ENCODE results near the gene ABCC3.
"Not testable (repeated sequence)": the region's sequence is repeated elsewhere in the genome, so short reads cannot be mapped to it uniquely, and the experiment has no call there.

Gene ABCC3

GRCh38 chr17:50699410-50699809 lies 64.7 kb downstream of the ABCC3 start:
- no peak for TF ChIP-seq CTCF (IDR thresholded peaks at IDR 0.05; ENCODE audit: extremely low read depth, missing control alignments)

GRCh38 chr17:50703162-50703561 lies 68.5 kb downstream of the ABCC3 start:
- DNase-seq (ENCODE audit: low spot score), result no peak
- TF ChIP-seq CTCF (IDR thresholded peaks at IDR 0.05; ENCODE audit: extremely low read depth, missing control alignments), result no peak

More at GRCh38 chr17:50699410-50699809, 64.7 kb downstream of the ABCC3 start:
- DNase-seq (ENCODE audit: low spot score), result no peak

GRCh38 chr17:50707289-50708049 lies 72.8 kb downstream of the ABCC3 start, which contains the start of gene ANKRD40:
TSS of gene ANKRD40 (minus strand) at chr17:50707914. CDS start at chr17:50707654, 260 bp downstream.
- peak; percentile 92 for DNase-seq (ENCODE audit: low spot score)
- TF ChIP-seq CTCF (IDR thresholded peaks at IDR 0.05; ENCODE audit: extremely low read depth, missing control alignments), result no peak

GRCh38 chr17:50708050-50709000 lies 73.6 kb downstream of the ABCC3 start:
- peak; percentile 23 for DNase-seq (ENCODE audit: low spot score)
- TF ChIP-seq CTCF (IDR thresholded peaks at IDR 0.05; ENCODE audit: extremely low read depth, missing control alignments), result no peak

- DNase-seq (ENCODE audit: low spot score), result not testable (repeated sequence)
Observed at GRCh38 chr17:50709053-50709452, 74.4 kb downstream of the ABCC3 start.

- no peak for TF ChIP-seq CTCF (IDR thresholded peaks at IDR 0.05; ENCODE audit: extremely low read depth, missing control alignments)
- DNase-seq (ENCODE audit: low spot score), result no peak
Observed at GRCh38 chr17:50710025-50710424, 75.3 kb downstream of the ABCC3 start.

GRCh38 chr17:50710650-50711049 lies 76.0 kb downstream of the ABCC3 start:
- no peak for DNase-seq (ENCODE audit: low spot score)
- no peak for TF ChIP-seq CTCF (IDR thresholded peaks at IDR 0.05; ENCODE audit: extremely low read depth, missing control alignments)
